Activated T-helper 17 cell treated with anti-CD3 and anti-CD28 coated beads, Interleukin-2, amount 50 U/mL, for 72 hours (primary cell): ENCODE data around the gene RRAS2. TPM values are rescaled to one million over a fixed set of nuclear protein-coding genes. Genes with fewer than 3 reads are reported as not detected.

Experiments used
- ATAC-seq: fragments of 150-1000 bp; cut with Tn5 transposase; replicated peaks from 2 replicates; pipeline ENCODE4 v1.10.0; 2021; ENCODE audit warnings: mild to moderate bottlenecking, moderate library complexity
- H3K27ac Mint-ChIP-seq: one replicate; pipeline ENCODE4 v1.8.0; 2022; ENCODE audit warnings: mixed read lengths
- H3K27me3 Mint-ChIP-seq: one replicate; pipeline ENCODE4 v1.8.0; 2022; ENCODE audit warnings: mixed read lengths
- H3K36me3 Mint-ChIP-seq: one replicate; pipeline ENCODE4 v1.8.0; 2022; ENCODE audit warnings: low read depth, mild to moderate bottlenecking, mixed read lengths
- H3K4me1 Mint-ChIP-seq: one replicate; pipeline ENCODE4 v1.8.0; 2022; ENCODE audit warnings: mixed read lengths
- H3K4me3 Mint-ChIP-seq: one replicate; pipeline ENCODE4 v1.8.0; 2022; ENCODE audit warnings: mild to moderate bottlenecking, mixed read lengths
- H3K9me3 Mint-ChIP-seq: one replicate; pipeline ENCODE4 v1.8.0; 2022; ENCODE audit warnings: mixed read lengths
- total RNA-seq, 2 donors: library from RNA; stranded (reverse); gene quantifications; one replicate each; pipeline ENCODE4 v1.2.3, GENCODE V29; 2022

Gene RRAS2
- total RNA-seq, 2 donors from 2014 or later, result 35.4 to 41.0 TPM

GRCh38 chr11:14237444-14237961 lies 121.5 kb downstream of the RRAS2 start:
- peaks cover 5% of the 10 kb centered on the region for H3K4me1 Mint-ChIP-seq
- H3K36me3 Mint-ChIP-seq, result no peaks in the 10 kb centered on the region
- H3K9me3 Mint-ChIP-seq, result no peaks in the 10 kb centered on the region
- H3K27me3 Mint-ChIP-seq, result no peaks in the 10 kb centered on the region
- H3K27ac Mint-ChIP-seq, result no peak overlapping the region
- ATAC-seq, result peak; percentile 39
- no peak overlapping the region for H3K4me3 Mint-ChIP-seq

- peaks cover 5% of the 10 kb centered on the region for H3K4me1 Mint-ChIP-seq
- H3K27me3 Mint-ChIP-seq, result no peaks in the 10 kb centered on the region
- no peak overlapping the region for H3K27ac Mint-ChIP-seq
- H3K36me3 Mint-ChIP-seq, result no peaks in the 10 kb centered on the region
- no peak overlapping the region for H3K4me3 Mint-ChIP-seq
- no peaks in the 10 kb centered on the region for H3K9me3 Mint-ChIP-seq
- ATAC-seq, result no peak
Observed at GRCh38 chr11:14235701-14236100, 123.3 kb downstream of the RRAS2 start.

- no peak overlapping the region for H3K27ac Mint-ChIP-seq
- peaks cover 5% of the 10 kb centered on the region for H3K4me1 Mint-ChIP-seq
- no peak overlapping the region for H3K4me3 Mint-ChIP-seq
- no peak for ATAC-seq
- H3K9me3 Mint-ChIP-seq, result no peaks in the 10 kb centered on the region
- no peaks in the 10 kb centered on the region for H3K36me3 Mint-ChIP-seq
- H3K27me3 Mint-ChIP-seq, result no peaks in the 10 kb centered on the region
Observed at GRCh38 chr11:14234446-14234845, 124.5 kb downstream of the RRAS2 start.

- Mint-ChIP-seq H3K36me3 (no peaks in the 10 kb centered on the region), H3K27me3 (no peaks in the 10 kb centered on the region), H3K4me1 (peaks cover 5% of the 10 kb centered on the region), H3K9me3 (no peaks in the 10 kb centered on the region), H3K4me3 (no peak overlapping the region), H3K27ac (no peak overlapping the region)
- ATAC-seq, result no peak
Observed at GRCh38 chr11:14232652-14233051, 126.3 kb downstream of the RRAS2 start.

- ATAC-seq, result no peak
- H3K36me3 Mint-ChIP-seq, result no peaks in the 10 kb centered on the region
- H3K27me3 Mint-ChIP-seq, result no peaks in the 10 kb centered on the region
- H3K4me3 Mint-ChIP-seq, result no peak overlapping the region
- H3K9me3 Mint-ChIP-seq, result no peaks in the 10 kb centered on the region
- no peak overlapping the region for H3K27ac Mint-ChIP-seq
- H3K4me1 Mint-ChIP-seq, result no peaks in the 10 kb centered on the region
Observed at GRCh38 chr11:14230407-14230806, 128.6 kb downstream of the RRAS2 start.

- H3K4me1 Mint-ChIP-seq, result no peaks in the 10 kb centered on the region
- no peak overlapping the region for H3K4me3 Mint-ChIP-seq
- H3K27ac Mint-ChIP-seq, result no peak overlapping the region
- H3K27me3 Mint-ChIP-seq, result no peaks in the 10 kb centered on the region
- H3K9me3 Mint-ChIP-seq, result no peaks in the 10 kb centered on the region
- ATAC-seq, result no peak
- H3K36me3 Mint-ChIP-seq, result no peaks in the 10 kb centered on the region
Observed at GRCh38 chr11:14229472-14229871, 129.5 kb downstream of the RRAS2 start.

- Mint-ChIP-seq H3K27ac (no peak overlapping the region), H3K27me3 (no peaks in the 10 kb centered on the region), H3K4me1 (peaks cover 5% of the 10 kb centered on the region), H3K4me3 (no peak overlapping the region), H3K9me3 (no peaks in the 10 kb centered on the region), H3K36me3 (no peaks in the 10 kb centered on the region)
- ATAC-seq, result no peak
Observed at GRCh38 chr11:14228356-14228755, 130.6 kb downstream of the RRAS2 start.

Other genes starting within 250 kb of the RRAS2 start
- gene COPB1, start 140.6 kb upstream of the RRAS2 start, total RNA-seq, result 100 to 1,000 TPM in 1 of 2 donors, 10 to 100 TPM in 1; 93.4 to 103 TPM
- 100 to 1,000 TPM; 239 to 246 TPM for gene PSMA1, start 161.2 kb upstream of the RRAS2 start, total RNA-seq